ENCODE results near the gene CHRM4. TPM values are rescaled to one million over a fixed set of nuclear protein-coding genes. Genes with fewer than 3 reads are reported as not detected.

Gene CHRM4
- total and polyA plus RNA-seq, 2 of the 13 experiments (the other 11 are each of a cell fraction or from before 2014, with no cell fraction given): 0.13 to 0.21 TPM

DNA sequence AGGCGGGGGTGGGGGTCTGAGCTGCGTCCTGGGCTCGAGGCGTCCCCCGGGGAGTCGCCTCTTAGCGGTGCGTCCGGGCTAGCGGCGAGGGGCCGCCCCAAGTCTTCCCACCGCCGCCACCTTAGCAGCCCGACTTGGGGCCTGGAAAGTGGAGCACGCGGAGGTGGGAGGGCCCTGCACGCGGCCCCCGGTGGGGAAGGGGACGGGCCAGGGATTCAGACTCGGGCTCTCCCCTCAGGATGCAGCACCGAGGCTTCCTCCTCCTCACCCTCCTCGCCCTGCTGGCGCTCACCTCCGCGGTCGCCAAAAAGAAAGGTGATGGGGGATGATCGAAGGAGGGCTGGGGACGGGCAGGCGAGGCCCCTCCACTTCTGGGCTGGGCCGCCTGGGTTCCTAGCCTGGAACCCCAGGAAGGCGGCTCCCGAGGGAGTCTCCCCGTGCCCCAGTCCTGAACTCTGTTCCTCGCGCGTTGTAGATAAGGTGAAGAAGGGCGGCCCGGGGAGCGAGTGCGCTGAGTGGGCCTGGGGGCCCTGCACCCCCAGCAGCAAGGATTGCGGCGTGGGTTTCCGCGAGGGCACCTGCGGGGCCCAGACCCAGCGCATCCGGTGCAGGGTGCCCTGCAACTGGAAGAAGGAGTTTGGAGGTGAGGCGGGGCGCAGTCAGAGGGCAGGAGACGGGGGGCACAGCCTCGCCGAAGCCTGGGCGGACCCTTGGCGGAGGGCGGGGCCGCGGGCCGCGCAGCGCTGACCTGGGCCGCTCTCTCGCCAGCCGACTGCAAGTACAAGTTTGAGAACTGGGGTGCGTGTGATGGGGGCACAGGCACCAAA lies 9.5 kb downstream of the CHRM4 start (continued):
- TF ChIP-seq, protein P1, sequence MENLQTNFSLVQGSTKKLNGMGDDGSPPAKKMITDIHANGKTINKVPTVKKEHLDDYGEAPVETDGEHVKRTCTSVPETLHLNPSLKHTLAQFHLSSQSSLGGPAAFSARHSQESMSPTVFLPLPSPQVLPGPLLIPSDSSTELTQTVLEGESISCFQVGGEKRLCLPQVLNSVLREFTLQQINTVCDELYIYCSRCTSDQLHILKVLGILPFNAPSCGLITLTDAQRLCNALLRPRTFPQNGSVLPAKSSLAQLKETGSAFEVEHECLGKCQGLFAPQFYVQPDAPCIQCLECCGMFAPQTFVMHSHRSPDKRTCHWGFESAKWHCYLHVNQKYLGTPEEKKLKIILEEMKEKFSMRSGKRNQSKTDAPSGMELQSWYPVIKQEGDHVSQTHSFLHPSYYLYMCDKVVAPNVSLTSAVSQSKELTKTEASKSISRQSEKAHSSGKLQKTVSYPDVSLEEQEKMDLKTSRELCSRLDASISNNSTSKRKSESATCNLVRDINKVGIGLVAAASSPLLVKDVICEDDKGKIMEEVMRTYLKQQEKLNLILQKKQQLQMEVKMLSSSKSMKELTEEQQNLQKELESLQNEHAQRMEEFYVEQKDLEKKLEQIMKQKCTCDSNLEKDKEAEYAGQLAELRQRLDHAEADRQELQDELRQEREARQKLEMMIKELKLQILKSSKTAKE (CRISPR knock-in tag; IDR thresholded peaks at IDR 0.05; ENCODE audit: borderline replicate concordance): no peak
- TF ChIP-seq ZNF367 (CRISPR knock-in tag; IDR thresholded peaks at IDR 0.05; ENCODE audit: borderline replicate concordance) (no peak), ZNF383 (CRISPR knock-in tag; IDR thresholded peaks at IDR 0.05; ENCODE audit: borderline replicate concordance) (no peak), ZMAT3 (CRISPR knock-in tag; conservative IDR thresholded peaks at IDR 0.05) (0 out of 2 replicates have a peak, but pooled peaks have one; percentile 32), ONECUT2 (CRISPR knock-in tag; IDR thresholded peaks at IDR 0.05) (no peak), SNRNP70 (IDR thresholded peaks at IDR 0.05; ENCODE audit: low read depth, low read length) (no peak), RFX3 (CRISPR knock-in tag; IDR thresholded peaks at IDR 0.05) (no peak), SOX13 (IDR thresholded peaks at IDR 0.05) (no peak), SOX13 (CRISPR knock-in tag; conservative IDR thresholded peaks at IDR 0.05 in 1 of 2, IDR thresholded peaks at IDR 0.05 in 1 of 2) (no peak), ATM (IDR thresholded peaks at IDR 0.05; ENCODE audit: borderline replicate concordance) (no peak), KDM3A (CRISPR knock-in tag; IDR thresholded peaks at IDR 0.05; ENCODE audit: low read depth) (no peak), CBX5 (CRISPR knock-in tag; IDR thresholded peaks at IDR 0.05; ENCODE audit: borderline replicate concordance) (no peak), NRL (CRISPR knock-in tag; IDR thresholded peaks at IDR 0.05; ENCODE audit: borderline replicate concordance) (peak; percentile 61), ZNF850 (CRISPR knock-in tag; conservative IDR thresholded peaks at IDR 0.05) (no peak)
- TF ChIP-seq, protein P2, sequence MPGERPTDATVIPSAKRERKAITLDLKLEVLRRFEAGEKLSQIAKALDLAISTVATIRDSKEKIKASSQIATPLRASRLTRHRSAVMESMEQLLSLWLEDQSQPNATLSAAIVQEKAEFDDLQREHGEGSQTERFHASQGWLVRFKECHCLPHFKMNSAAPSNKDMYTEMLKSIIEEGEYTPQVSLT (CRISPR knock-in tag; IDR thresholded peaks at IDR 0.05; ENCODE audit: borderline replicate concordance, low read depth): no peak
- TF ChIP-seq, protein P3, sequence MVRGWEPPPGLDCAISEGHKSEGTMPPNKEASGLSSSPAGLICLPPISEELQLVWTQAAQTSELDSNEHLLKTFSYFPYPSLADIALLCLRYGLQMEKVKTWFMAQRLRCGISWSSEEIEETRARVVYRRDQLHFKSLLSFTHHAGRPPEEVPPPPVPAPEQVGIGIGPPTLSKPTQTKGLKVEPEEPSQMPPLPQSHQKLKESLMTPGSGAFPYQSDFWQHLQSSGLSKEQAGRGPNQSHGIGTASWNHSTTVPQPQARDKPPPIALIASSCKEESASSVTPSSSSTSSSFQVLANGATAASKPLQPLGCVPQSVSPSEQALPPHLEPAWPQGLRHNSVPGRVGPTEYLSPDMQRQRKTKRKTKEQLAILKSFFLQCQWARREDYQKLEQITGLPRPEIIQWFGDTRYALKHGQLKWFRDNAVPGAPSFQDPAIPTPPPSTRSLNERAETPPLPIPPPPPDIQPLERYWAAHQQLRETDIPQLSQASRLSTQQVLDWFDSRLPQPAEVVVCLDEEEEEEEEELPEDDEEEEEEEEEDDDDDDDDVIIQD (CRISPR knock-in tag; IDR thresholded peaks at IDR 0.05; ENCODE audit: low read depth): no peak
- TF ChIP-seq, protein P4, sequence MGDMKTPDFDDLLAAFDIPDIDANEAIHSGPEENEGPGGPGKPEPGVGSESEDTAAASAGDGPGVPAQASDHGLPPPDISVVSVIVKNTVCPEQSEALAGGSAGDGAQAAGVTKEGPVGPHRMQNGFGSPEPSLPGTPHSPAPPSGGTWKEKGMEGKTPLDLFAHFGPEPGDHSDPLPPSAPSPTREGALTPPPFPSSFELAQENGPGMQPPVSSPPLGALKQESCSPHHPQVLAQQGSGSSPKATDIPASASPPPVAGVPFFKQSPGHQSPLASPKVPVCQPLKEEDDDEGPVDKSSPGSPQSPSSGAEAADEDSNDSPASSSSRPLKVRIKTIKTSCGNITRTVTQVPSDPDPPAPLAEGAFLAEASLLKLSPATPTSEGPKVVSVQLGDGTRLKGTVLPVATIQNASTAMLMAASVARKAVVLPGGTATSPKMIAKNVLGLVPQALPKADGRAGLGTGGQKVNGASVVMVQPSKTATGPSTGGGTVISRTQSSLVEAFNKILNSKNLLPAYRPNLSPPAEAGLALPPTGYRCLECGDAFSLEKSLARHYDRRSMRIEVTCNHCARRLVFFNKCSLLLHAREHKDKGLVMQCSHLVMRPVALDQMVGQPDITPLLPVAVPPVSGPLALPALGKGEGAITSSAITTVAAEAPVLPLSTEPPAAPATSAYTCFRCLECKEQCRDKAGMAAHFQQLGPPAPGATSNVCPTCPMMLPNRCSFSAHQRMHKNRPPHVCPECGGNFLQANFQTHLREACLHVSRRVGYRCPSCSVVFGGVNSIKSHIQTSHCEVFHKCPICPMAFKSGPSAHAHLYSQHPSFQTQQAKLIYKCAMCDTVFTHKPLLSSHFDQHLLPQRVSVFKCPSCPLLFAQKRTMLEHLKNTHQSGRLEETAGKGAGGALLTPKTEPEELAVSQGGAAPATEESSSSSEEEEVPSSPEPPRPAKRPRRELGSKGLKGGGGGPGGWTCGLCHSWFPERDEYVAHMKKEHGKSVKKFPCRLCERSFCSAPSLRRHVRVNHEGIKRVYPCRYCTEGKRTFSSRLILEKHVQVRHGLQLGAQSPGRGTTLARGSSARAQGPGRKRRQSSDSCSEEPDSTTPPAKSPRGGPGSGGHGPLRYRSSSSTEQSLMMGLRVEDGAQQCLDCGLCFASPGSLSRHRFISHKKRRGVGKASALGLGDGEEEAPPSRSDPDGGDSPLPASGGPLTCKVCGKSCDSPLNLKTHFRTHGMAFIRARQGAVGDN (CRISPR knock-in tag; IDR thresholded peaks at IDR 0.05): peak; percentile 74
- TF ChIP-seq, protein P5, sequence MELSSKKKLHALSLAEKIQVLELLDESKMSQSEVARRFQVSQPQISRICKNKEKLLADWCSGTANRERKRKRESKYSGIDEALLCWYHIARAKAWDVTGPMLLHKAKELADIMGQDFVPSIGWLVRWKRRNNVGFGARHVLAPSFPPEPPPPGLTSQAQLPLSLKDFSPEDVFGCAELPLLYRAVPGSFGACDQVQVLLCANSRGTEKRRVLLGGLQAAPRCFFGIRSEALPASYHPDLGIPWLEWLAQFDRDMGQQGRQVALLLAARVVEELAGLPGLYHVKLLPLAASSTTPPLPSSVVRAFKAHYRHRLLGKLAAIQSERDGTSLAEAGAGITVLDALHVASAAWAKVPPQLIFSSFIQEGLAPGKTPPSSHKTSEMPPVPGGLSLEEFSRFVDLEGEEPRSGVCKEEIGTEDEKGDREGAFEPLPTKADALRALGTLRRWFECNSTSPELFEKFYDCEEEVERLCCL (CRISPR knock-in tag; IDR thresholded peaks at IDR 0.05; ENCODE audit: borderline replicate concordance): 0 out of 2 replicates have a peak, but pooled peaks have one; percentile 30
